ENCODE data around the gene CTNNBL1. TPM values are rescaled to one million over a fixed set of nuclear protein-coding genes. Genes with fewer than 3 reads are reported as not detected.

CTNNBL1 gene
- total and polyA plus RNA-seq, 2 of the 4 experiments (the other 2 are of a cell fraction), result 29.9 to 34.1 TPM

DNA sequence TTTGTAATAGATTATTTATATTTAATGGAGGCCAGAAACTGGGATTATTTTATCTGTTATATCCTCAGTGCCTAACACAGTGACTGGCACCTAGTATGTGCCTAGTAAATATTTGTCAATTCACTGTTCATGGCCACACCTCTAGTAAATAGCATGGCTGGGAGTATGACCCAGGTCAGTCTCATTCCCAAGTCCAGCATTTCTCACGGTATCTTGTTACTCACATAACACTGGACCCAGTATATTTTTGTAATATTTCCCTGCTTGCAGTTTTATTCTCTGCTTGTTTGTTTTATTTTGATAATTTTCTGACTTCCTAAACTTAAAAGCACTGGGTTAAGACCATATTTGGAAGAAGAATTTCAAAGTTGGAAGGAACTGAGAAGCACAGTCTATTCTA, 47.7 kb downstream of the CTNNBL1 start:
- dilution Hi-C loops (cut with HindIII; ENCODE audit: low sequenced_read_pairs, unreplicated experiment) (no loop called here), in situ Hi-C loops (cut with MboI; ENCODE audit: low sequenced_read_pairs) (no loop called here), intact Hi-C loops (cut with micrococcal nuclease) (no loop called here)
- no peaks in the 10 kb centered on the region for H4K20me1 ChIP-seq (ENCODE audit: insufficient read depth, low read length)
- H3K14ac ChIP-seq (replicated peaks; ENCODE audit: low read depth, low read length), result no peak overlapping the region
- H3K4me3 ChIP-seq (ENCODE audit: insufficient read depth, low read depth, low read length), result no peak overlapping the region
- H3K27ac ChIP-seq (ENCODE audit: insufficient read depth, low read length), result no peak overlapping the region
- POLR2A ChIA-PET (ENCODE audit: unreplicated experiment), result no interaction called here
- TF ChIP-seq MAZ (IDR thresholded peaks at IDR 0.05; ENCODE audit: borderline replicate concordance, low read depth, low read length) (no peak), BHLHE40 (IDR thresholded peaks at IDR 0.05; ENCODE audit: low read depth, low read length) (no peak), SMC3 (IDR thresholded peaks at IDR 0.05; ENCODE audit: low read depth, low read length) (no peak), RFX5 (IDR thresholded peaks at IDR 0.05; ENCODE audit: low read depth, low read length) (no peak), CEBPB (IDR thresholded peaks at IDR 0.05; ENCODE audit: low read depth, low read length) (no peak), RAD21 (IDR thresholded peaks at IDR 0.05; ENCODE audit: low read length) (no peak), MXI1 (IDR thresholded peaks at IDR 0.05; ENCODE audit: borderline replicate concordance, low read depth, low read length) (no peak), CHD1 (IDR thresholded peaks at IDR 0.05; ENCODE audit: low read depth, low read length) (no peak), MAFK (IDR thresholded peaks at IDR 0.05; ENCODE audit: low read depth, low read length) (no peak), NFE2L2 (IDR thresholded peaks at IDR 0.05; ENCODE audit: low read depth, low read length) (no peak), POLR2A (IDR thresholded peaks at IDR 0.05; ENCODE audit: low read depth, low read length) (no peak), RCOR1 (IDR thresholded peaks at IDR 0.05; ENCODE audit: insufficient replicate concordance, low read length) (no peak), FOS (IDR thresholded peaks at IDR 0.05; ENCODE audit: low read depth, low read length) (no peak)
- TF ChIP-seq, protein P1, sequence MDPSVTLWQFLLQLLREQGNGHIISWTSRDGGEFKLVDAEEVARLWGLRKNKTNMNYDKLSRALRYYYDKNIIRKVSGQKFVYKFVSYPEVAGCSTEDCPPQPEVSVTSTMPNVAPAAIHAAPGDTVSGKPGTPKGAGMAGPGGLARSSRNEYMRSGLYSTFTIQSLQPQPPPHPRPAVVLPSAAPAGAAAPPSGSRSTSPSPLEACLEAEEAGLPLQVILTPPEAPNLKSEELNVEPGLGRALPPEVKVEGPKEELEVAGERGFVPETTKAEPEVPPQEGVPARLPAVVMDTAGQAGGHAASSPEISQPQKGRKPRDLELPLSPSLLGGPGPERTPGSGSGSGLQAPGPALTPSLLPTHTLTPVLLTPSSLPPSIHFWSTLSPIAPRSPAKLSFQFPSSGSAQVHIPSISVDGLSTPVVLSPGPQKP (IDR thresholded peaks at IDR 0.05; ENCODE audit: borderline replicate concordance, low read depth, low read length), result no peak
- TF ChIP-seq, protein P2, sequence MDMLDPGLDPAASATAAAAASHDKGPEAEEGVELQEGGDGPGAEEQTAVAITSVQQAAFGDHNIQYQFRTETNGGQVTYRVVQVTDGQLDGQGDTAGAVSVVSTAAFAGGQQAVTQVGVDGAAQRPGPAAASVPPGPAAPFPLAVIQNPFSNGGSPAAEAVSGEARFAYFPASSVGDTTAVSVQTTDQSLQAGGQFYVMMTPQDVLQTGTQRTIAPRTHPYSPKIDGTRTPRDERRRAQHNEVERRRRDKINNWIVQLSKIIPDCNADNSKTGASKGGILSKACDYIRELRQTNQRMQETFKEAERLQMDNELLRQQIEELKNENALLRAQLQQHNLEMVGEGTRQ (IDR thresholded peaks at IDR 0.05; ENCODE audit: low read depth, low read length), result no peak
- TF ChIP-seq, protein P3, sequence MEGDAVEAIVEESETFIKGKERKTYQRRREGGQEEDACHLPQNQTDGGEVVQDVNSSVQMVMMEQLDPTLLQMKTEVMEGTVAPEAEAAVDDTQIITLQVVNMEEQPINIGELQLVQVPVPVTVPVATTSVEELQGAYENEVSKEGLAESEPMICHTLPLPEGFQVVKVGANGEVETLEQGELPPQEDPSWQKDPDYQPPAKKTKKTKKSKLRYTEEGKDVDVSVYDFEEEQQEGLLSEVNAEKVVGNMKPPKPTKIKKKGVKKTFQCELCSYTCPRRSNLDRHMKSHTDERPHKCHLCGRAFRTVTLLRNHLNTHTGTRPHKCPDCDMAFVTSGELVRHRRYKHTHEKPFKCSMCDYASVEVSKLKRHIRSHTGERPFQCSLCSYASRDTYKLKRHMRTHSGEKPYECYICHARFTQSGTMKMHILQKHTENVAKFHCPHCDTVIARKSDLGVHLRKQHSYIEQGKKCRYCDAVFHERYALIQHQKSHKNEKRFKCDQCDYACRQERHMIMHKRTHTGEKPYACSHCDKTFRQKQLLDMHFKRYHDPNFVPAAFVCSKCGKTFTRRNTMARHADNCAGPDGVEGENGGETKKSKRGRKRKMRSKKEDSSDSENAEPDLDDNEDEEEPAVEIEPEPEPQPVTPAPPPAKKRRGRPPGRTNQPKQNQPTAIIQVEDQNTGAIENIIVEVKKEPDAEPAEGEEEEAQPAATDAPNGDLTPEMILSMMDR (conservative IDR thresholded peaks at IDR 0.05; ENCODE audit: low read depth, low read length), result no peak
- peaks cover 3 to 23% of the 10 kb centered on the region in 2 experiments; a peak in 3 of 4 replicates for H3K79me1 ChIP-seq (ENCODE audit: low read depth in 1 of 2, low read length in 2 of 2)
- 0 out of 2 replicates have a peak overlapping the region, but pooled peaks have one; percentile 47 for H3K23ac ChIP-seq (ENCODE audit: low read depth, low read length)
- no peak overlapping the region for H2BK5ac ChIP-seq (ENCODE audit: low read depth, low read length, poor library complexity, severe bottlenecking)
- no peak overlapping the region for H2AK5ac ChIP-seq (ENCODE audit: low read depth, low read length)
- no peak overlapping the region for H3K4ac ChIP-seq (ENCODE audit: low read depth, low read length)
- H3K27me3 ChIP-seq (ENCODE audit: control insufficient read depth, insufficient read depth, low read length), result no peaks in the 10 kb centered on the region
- H3K36me3 ChIP-seq (ENCODE audit: control insufficient read depth, insufficient read depth, low read length), result peaks cover 17% of the 10 kb centered on the region
- H3K9me3 ChIP-seq (ENCODE audit: control insufficient read depth, insufficient read depth, low read length), result no peaks in the 10 kb centered on the region; the same call in 1 of the 2 replicates
- CTCF ChIA-PET, result no interaction called here
- H2BK20ac ChIP-seq (ENCODE audit: low read depth, low read length), result no peak overlapping the region
- no peak overlapping the region for H2BK120ac ChIP-seq (ENCODE audit: low read depth, low read length)
- DNase-seq, result peak; percentile 12
- no TSS peak for BruUV-seq (replicated peaks)
- no peak overlapping the region for H3K18ac ChIP-seq (ENCODE audit: low read depth, low read length)
- H3K4me1 ChIP-seq (ENCODE audit: control insufficient read depth, insufficient read depth, low read length), result no peaks in the 10 kb centered on the region
- H4K5ac ChIP-seq (ENCODE audit: low read depth, low read length), result no peak overlapping the region
- no peak overlapping the region for H4K91ac ChIP-seq (ENCODE audit: insufficient read depth, low read depth, low read length)
- no peak overlapping the region for H3K4me2 ChIP-seq (ENCODE audit: low read depth, low read length)
- H2AK9ac ChIP-seq (replicated peaks; ENCODE audit: low read depth, low read length, poor library complexity), result no peak overlapping the region
- no peak overlapping the region for H3K56ac ChIP-seq (ENCODE audit: extremely low read depth, insufficient read depth, low read length)
- no peak overlapping the region for H4K8ac ChIP-seq (ENCODE audit: low read depth in 2 of 2, low read length in 2 of 2)
- peak; percentile 74 for ATAC-seq (ENCODE audit: low read depth)
- H3K9me1 ChIP-seq (ENCODE audit: insufficient read depth, low read length), result peaks cover 8% of the 10 kb centered on the region
- H2BK15ac ChIP-seq (ENCODE audit: low read depth, low read length), result no peak overlapping the region
- H2AFZ ChIP-seq (replicated peaks; ENCODE audit: low read length, poor library complexity), result no peak overlapping the region
- H3K9ac ChIP-seq (ENCODE audit: low read depth, low read length), result no peak overlapping the region
- WGBS, 2 experiments (ENCODE audit: extremely low coverage in 2 of 2, insufficient read length in 1 of 2), result no CpG with 5 or more reads among the region's 1 CpG
